GM21619 (cell line): ENCODE measurements around the gene PDE9A.

Source experiments
- ATAC-seq: cut with Tn5 transposase; IDR thresholded peaks from one replicate; pipeline ENCODE4 v1.9.1; 2021; ENCODE audit not compliant: unreplicated experiment

The PDE9A gene

DNA sequence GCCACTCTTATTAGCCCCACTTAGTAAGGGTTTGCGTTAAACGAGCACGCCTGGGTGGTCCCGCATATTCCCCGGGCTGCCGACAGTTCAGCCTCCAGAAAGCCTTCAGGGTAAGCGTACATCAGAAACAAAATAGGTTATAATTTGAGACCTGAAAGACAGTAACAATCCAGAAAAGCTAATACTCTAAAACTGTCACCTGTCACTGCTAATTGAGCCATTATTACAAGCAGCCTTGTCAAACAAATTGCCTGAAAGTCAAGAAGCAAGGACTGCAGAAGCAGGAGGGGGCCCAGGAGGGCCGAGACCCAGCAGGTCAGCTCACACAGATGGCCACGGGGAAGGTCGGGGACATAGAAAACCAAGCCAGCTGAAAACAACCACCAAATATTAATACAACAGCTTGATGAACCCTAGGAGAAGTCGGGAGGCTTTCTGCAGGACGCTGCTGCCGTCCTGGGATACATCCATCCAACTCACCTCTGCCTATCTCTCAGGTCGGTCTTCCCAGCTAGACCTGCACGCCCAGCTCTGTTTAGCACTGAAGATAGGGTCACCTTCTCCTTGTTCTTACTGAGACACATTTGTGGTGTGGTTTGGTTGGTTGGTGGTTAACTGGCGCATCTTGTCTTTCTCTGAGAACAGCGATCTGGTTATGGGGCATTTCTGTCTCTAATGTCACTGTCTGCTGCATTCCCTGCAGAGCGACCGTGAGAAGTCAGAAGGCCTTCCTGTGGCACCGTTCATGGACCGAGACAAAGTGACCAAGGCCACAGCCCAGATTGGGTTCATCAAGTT is 115.1 kb downstream of the PDE9A start:
- no peak for ATAC-seq

DNA sequence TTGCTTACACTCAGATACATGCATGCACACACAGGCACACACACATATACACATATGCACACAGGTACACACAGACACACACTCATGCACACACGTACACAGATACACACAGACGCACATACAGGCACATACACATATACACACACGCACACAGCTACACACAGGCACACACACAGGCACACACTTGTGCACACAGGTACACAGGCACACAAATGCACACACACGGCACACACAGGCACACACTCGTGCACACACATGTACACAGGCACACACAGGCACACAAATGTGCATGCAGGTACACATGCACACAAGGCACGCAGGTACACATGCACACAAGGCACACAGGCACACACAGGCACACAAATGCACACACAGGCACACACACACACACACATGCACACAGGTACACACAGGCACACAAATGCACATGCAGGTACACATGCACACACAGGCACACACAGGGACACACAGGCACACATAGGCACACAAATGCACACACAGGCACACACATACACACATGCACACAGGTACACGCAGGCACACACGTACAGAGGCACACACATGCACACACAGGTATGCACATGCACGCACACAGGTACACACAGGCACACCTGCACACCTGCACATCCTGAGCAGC is 115.9 kb downstream of the PDE9A start:
- ATAC-seq = no peak

DNA sequence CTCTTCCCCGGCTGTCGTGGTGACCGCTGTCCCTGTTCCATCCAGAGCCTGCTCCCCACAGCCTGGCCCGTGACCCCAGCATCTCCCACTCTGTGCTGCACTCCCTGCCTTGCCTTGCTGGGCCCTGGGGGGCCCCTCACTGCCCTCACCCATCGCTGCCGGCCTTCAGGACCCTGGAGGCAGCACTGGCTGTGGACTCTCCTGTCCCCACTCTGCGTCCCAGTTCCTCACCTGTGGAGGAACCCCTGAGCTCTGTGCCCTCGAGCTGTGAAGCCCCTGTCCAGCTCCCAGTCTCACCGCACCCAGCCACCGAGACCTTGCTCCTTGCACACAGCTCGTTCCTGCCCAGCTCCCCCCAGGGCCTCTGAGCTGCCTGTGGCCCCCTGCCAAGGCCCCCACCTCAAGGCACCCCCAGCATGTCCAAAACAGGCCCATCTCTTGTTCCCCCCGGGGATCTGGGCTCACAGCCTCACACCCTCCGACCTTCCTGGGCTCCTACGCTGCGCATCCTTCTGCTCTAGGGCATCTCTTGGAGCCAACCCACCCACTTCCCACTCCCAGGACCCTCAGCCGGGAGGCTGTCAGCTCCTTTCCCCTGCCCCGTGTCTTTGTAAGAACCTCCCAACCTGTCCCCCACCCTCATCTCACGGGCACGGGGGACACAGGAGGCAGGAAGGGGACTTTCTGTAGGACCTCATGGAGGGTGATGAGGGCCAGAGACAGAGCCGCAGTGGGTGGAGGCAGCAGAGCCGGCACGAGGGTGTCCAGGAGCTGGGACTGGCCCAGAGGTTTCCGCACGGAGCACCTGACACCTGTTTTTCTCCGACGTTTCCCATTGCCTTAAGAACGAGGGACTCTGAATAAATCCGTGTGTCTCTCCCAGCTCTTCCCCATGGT is 116.6 kb downstream of the PDE9A start:
- no peak for ATAC-seq

DNA sequence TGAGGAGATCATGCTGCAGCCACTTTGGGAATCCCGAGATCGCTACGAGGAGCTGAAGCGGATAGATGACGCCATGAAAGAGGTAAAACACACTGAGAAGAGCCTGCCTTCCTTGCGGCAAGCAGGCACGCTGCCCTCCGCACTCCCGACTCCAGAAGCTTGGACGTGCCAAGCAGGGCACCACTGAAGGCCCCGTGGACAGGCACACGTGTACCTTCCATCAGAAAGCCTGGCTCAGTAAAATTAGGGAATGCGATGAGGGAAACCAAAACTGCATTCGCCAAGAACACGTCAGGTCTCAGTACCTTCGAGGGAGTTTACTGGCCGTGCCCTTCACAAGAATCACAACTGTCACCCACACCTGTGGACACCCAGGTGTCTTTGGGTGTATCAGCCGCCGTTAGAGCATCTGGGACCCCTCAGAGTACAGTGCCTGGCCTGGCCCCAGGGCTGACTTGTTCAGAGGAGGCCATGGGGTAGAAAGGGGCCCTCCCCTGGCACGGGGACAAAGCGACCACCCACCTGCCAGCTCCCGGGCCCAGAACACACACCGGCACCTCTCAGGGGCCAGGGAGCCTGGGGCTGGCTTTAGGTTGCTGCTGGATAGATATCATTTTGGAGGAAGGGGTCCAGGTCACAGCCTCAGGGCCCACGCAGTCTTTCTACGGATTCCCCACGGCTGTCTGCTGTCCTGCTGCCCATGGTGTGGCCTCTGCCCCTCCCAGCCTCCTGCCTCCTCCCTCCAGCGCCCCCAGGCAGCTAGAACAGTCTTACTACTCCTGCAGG is 117.5 kb downstream of the PDE9A start:
- ATAC-seq = no peak

DNA sequence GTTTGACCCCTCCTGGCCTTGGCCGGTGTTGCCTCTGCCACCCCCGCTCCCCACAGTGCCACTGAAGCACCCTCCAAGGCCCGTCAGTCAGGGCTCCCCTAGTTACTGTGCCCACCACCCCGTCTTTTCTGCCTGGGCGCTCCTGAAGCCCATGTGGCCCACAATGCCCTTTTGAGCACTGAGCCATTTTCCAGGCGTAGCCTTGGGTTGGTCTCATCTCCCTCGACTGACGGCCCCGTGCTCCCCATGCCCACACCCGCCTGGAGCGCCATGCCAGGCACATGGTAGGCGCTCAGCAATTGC is 118.0 kb downstream of the PDE9A start:
- no peak for ATAC-seq

DNA sequence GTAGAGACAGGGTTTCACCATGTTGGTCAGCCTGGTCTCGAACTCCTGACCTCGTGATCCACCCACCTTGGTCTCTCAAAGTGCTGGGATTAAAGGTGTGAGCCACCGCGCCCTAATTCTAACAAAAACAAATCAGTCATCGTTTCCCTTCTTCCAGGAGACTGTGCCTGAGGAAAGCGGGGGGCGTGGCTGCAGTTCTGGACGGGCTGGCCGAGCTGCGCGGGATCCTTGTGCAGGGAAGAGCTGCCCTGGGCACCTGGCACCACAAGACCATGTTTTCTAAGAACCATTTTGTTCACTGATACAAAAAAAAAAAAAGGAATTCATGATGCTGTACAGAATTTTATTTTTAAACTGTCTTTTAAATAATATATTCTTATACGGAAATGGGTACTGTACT is 121.7 kb downstream of the PDE9A start:
- no peak for ATAC-seq

DNA sequence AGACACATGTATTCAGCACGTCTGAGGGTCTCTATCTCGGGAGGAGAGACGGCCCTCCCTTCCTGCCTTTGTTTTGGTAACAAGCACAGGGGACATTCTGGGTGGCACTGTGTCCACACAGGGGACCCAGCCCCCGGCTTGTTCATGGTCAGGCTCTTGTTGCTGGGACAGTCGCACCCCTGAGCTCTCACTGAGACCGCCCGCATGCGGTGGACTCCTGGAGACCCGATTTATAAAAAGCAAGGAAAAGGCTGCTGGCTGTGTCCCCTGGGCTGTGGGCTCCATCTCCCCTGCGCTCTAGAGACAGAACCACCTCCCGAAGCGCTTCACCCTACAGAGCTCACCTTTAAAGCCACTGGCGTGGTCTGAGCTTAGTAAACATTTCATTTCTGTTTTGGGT is 122.5 kb downstream of the PDE9A start:
- ATAC-seq = no peak

DNA sequence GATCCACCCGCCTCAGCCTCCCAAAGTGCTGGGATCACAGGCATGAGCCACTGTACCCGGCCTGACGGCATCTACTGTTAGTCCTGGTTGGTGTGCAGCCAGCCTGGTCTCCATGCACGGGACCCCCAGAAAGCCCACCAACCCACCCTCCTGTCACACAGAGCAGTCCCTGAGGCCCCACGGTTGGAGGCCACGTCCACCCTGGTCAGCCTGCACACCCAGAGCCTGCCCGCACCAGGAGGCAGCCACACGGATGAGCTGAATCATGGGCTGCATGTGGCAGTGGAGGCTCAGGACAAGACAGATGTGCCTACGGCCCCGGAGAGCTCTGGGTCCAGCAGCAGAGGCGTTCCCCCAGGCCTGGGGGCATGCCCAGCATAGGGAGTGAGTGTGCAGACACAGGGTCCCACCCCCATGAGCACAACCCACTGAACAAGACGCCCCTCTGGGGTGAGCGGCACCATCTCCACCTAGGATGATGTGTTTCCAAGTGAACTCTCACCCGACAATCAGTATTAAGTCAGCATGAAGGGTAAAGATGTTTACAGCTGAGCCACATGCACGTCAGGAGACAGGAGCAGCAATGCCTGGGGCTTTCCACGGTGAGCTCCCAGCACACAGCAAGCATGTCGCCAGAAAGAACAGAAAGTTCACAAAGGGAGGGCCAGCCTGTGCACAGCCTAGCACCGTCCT is 123.8 kb downstream of the PDE9A start:
- no peak for ATAC-seq

DNA sequence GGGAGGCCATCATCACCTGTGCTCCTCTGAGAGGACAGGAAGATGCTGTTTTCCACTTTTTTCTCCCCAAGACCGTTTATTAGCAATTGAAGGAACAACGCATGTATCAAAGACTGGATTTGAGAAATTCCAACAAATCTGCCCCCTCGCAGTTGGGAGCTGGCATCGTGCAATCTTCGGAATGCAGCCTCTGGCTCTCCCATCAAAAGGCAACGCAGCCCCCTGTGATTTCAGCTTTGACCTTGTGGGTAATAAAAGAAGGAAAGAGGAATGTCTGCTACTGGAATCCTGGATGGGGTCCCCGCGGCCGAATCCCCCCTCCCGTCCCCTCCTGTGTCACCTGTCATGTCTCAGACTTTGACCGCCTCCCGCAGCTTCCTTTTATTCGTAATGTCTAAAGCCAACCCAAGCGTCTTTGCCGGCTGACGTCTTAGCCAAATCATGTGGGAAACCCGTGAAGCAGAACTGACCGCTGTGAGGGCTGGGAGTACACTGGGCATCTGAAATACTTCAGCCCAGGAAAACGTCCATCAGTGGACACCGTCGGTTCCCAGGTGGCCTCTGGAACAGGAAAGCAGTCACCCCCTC is 124.4 kb downstream of the PDE9A start:
- ATAC-seq = no peak

DNA sequence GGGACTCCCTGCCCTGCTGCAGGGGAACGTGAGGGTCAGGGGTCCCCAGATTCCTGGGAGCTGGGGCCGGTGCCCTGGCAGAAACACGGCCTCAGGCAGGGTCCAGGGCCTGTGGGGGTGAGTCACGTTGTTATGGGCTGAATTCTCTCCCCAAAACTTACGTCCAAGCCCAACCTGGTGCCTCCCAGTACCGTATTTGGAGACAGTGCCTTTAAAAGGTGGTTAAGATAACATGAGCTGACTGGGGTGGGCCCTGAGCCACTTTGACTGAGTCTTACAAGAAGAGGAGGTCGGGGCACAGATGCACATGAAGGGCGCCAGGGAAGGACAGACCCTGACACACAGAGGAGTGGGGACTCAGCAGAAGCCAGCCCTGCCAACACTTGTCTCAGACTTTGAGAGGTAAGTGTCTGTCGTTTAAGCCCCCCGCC is 126.0 kb downstream of the PDE9A start:
- ATAC-seq = no peak

DNA sequence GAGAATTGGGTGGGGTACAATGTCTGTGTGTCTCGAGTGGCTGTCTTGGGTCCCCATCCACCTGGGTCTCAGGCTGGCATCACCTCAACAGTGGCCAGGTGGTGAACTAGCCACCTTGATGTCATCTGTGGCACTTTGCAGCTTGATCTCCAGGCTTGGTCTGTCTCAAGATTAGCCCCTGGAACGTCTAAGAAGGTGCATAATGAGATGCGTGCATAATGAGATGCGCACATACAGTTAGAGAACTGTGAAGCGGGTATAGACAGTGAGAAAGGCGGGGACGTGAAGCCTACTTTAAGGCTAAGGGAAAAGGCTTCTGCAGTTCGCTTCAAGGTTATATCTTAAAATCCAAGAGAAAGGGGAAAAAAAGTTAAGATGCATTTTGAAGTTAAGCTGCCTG is 127.2 kb downstream of the PDE9A start:
- ATAC-seq = no peak

DNA sequence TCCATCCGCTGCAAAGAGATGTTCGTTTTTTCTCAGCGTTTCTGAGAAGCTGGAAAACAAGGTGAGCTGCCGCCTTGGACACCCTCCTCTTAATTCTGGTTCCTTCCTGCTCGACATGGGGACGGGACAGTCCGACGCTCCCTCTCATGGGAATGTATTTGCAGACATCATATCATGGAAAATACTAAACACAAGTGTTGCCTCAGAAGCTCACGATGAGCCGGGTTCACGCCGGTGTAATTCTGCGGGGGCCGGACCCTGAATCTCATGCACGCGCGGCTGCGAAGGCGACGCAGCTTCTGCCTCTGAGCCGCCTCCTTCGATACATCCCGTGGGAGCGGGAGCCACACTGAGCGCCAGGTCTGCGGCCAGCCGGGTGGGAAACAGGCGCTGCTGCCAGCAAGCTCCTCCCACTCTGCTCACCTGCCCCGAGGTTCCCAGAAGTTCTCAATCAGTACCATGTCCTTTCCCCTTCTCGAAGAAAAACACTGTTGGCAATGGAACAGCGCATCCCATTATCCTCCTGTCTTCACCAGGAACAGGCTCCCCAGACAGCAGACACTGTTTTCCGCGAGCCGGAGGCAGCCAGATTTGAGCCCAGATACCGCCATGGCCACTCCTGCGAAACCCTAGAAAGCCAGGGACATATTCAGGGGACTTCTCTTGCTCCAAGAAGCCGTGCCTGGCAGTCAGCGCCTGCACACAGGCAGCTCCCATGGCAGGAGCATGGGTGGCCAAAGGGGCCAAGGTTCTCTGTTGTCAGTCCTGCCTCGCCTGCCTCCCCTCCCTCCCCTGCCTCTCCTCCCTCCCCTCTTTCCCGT is 127.9 kb downstream of the PDE9A start:
- no peak for ATAC-seq

DNA sequence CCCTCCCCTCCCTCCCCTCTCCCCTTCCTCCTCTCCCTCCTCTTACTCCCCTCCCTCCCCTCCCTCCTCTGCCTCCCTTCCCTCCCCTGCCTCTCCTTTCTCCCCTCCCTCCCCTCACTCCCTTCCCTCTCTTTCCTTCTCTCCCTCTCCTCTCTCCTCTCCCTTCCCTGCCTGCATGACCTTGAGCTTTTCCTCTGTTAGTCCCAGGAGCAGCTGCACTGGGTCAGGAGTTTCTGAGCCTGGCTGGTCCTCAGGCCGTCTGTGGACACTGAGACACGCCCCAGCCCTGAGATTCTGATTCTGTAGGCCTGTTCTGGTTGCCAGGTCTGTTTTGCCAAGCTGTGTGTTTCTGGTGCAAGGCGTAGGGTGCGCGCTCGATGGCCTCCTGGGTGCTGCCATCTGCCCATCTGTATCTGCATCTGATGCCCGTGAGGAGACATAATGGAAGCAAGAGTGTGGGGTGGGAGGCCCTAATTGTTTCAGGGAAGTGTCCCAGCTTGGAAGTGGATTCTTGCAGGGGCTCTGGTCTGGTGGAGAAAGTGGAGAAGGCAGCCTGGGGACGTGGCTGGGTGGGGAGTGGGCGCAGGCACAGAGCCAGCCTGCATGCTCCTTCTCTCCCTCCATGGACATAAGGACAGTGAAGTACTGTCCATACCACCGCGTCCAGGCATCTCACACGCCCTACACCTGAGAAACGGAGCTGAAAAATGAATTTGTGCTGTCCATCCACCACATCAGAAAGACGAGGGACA is 128.7 kb downstream of the PDE9A start:
- no peak for ATAC-seq

DNA sequence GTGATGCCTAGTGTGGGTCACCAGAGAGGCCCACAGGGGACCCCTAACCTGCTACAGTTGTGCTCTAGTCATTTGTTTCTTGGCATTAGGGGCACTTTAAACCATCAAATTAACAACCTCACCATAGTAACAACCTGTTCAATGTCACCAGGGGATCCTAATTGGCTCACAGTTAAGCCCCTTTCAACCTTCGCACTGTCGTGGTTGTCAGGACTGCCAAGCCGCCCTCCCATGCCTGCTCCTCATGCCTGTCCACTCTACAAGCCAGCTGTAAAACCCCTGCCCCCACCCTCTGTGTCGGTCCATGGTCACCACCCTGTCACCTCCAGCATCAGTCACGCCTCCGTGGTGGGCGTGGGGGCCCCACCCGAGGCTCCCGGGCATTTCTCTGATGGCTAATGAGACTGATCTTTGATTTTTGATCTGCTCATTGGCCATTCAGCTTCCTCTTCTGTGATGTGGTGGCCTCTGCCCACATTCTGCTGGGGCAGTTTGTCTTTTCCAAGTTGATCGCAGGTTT is 129.4 kb downstream of the PDE9A start:
- no peak for ATAC-seq

DNA sequence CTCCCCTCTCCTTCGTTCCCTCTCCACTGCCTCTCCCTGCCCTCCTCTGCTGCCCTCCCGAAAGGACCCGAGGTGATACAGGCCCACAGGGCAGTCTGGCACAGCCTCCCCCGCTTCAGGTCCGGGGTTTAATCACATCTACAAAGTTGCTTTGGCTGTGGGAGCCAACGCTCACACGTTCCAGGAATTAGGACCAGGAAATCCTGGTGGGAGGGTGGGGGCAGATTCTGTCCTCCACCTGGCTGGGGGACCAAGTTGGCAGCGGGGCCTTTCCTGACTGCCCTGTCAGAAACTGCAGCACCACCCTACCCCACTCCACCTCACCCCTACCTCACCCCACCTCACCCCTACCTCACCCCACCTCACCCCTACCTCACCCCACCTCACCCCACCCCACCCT is 130.9 kb downstream of the PDE9A start:
- no peak for ATAC-seq

DNA sequence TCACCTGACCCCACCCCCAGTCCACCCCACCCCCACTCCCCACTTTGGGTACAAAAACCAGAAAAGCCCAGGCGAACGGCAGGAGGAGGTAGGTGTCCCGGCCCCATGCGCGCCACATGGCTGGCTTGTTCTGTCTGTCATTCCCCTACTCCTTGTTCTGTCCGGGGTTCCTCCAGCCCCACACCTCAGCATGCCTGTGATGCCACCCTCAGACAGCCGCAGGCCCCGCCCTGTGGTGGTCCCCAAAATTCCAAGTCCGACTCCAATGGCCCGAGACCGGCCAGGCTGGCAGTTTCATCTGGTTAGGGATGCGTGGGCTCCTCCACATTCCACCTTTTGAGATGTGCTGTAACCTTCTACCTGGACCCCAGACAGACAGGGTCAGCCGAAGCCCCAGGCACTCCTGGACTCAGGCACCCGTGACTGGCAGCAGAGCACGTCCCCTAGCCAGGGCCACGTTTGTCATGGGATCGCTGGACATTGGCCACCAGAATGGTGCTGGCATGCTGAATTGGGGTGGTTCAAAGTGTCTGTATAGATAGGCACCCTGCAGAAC is 131.6 kb downstream of the PDE9A start:
- no peak for ATAC-seq

DNA sequence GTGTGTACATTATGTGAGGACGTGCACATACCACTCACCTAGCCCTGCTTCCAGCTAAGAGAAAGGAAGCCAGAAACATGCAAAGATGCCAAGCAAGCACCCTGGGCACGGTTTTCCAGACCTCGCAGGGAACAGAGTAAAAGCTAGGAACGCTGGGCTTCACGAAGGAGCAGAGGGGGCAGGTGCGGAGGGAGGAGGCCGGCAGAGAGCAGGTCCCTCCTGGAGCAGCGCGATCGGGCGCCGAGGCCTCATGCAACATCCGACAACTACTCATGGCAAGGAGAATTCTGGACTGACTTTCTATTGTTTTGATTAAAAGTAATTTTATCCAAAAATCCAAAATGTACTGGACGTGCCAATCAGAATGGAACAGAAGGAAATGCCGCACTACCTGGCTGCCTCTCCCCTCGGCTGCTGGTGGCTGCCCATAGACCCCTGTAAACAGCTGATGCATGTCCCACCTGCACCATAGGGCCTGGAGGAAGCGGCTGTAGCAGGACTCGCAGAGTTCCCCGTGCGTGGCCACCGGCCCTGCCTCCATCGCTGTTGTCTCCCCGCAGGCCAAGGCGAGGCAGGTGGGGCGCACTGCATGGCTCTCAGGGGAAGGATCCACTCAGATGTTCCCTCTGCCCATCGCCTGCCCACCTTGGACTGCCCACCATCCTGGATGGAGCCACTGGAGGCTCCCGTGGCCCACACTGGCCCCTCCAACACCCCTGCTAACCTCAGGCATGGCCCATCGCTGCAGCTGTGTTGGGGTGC is 132.4 kb downstream of the PDE9A start:
- no peak for ATAC-seq
